GM21360 (cell line): ENCODE measurements around the gene ADIPOR1.
A peak's percentile ranks its signal among the peaks of the same experiment; 100 is the strongest.

Source experiments
- ATAC-seq: cut with Tn5 transposase; IDR thresholded peaks from one replicate; pipeline ENCODE4 v1.9.1; 2021; ENCODE audit warnings: mild to moderate bottlenecking, moderate library complexity; ENCODE audit not compliant: unreplicated experiment

The ADIPOR1 gene

DNA sequence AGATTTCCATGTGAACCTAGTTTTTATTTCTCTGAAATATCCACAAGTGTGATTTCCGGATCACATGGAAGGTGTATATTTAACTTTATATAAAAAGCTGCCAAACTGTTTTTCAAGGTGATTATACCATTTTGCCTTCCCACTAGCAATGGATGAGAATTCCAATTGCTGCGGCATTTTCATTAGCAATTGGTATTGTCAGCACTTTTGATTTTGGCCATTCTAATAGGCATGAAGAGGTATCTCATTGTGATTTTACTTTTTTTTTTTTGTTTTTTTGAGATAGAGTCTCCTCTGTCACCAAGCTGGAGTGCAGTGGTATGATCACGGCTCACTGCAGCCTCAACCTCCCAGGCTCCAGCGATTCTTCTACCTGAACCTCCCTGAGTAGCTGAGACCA lies 13.9 kb upstream of the ADIPOR1 start:
- no peak for ATAC-seq

GRCh38 chr1:202968895-202969295 lies 10.8 kb upstream of the ADIPOR1 start:
- peak; percentile 42 for ATAC-seq

GRCh38 chr1:202968351-202968750 lies 10.2 kb upstream of the ADIPOR1 start:
- ATAC-seq, result no peak

DNA sequence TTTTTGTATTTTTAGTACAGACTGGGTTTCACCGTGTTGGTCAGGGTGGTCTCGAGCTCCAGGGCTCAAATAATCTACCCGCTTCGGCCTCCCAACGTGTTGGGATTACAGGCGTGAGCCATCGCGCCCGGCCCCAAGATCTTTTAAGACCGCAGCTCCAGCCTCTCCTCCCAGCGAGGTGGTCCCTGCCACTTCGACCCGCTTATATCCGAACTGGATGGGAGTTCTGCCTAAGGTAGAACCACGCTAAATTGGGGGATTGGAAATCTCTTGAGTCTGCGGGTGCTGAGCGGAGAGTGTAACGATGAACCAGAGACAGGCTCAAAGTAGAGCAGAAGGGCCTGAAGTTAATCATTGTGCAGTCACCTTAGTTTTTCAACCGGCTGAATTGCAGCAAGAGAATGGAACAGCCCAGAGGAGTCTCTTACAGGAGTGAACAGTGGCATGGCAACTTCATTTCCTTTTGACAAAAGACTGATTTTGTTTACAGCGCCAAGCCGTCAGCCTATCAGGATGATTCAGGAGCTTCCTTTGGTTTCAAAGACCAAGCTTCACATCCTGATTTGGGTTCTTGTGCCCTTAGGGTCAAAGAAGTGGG lies 9.7 kb upstream of the ADIPOR1 start:
- ATAC-seq, result no peak

DNA sequence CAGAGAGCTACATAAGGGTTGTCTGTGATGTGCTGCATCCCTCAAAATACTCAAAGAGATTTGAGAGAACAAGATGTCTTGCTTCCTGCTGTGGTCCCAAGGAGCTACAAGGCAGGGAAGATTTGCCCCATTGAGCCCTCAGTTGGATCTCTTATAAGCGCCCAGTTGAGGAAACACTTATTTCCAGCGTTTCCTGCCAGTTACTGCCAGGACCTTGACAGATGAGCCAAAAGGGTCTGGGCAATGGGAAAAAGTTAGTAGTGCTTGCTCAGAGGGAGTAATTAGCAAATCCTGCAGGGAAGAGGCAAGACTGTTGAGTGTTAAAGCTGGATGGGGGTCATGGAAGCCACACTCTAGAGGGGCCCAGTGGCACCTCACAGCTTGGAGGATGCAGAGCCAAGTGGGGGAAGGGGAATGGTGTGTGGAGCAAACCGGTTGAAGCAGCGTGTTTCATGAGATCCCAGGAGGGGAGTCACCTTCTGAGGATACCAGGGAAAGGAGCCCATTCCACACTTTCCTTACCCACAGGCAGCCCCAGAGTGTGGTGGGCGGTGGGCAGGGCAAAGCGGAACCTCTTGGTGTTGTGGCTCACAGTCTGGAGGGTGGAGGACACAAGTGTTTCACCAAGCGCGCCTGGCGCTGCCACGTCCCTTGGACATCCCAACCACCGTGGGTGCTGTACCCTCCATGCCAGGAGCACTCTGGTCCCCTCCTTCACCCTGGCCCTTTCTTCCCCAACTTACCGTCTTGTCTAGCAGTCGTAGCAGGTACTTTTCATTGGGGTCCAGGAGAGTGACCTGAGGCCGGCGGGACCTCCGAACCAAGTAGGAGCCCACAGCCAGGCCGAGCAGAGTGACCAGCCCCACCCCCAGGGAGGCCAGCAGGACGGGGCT lies 8.1 kb upstream of the ADIPOR1 start:
- ATAC-seq, result no peak

GRCh38 chr1:202965422-202965821 lies 7.3 kb upstream of the ADIPOR1 start:
- ATAC-seq, result no peak

- ATAC-seq, result no peak
Measured at GRCh38 chr1:202964791-202965410, 6.8 kb upstream of the ADIPOR1 start.

DNA sequence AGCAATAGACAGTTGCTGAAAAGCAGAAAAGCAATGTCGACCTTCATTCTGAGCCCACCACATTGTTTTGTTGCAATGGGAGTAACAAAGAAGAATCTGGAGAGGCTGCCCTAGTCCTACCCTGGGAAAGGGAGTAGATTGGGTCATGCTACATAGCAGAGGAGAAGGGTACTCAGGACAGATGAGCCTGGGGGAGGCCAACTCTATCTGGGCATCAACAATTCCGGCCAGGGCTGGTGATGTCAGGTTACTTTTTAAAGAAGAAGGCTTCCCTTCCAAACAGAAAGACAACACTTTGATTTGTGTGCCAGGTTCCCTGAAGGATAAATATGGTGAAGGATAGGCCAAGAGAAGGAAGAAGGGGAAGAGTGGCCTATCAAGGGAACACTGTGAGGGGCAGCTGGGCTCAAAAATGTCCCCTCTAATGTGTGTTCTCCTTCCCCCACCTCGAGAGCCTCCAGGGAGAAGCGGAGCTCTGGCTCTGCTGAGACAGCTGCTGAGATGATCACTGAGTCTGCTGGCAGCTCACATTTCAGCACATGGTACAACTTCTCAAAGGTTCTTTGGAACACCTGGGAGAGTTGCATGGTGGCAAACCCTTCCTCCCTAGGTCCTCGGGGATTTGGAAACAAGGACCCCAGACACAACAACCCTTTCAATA lies 3.2 kb upstream of the ADIPOR1 start:
- ATAC-seq, result no peak

DNA sequence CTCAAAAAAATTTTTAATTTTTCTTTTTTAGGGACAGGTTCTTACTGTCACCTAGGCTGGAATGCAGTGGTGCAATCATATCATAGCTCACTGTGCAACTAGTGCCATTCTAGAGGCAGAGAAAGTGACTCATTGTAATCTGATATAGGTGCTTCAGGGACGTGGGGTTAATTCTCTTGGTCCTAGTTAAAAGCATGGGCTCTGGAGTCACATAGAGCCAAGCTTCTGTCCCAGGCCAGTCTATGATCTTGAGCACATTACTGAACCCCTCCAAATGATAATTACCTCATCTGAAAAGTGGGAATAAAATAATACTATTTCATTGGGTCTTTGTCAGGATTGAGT lies 1.1 kb upstream of the ADIPOR1 start:
- no peak for ATAC-seq

DNA sequence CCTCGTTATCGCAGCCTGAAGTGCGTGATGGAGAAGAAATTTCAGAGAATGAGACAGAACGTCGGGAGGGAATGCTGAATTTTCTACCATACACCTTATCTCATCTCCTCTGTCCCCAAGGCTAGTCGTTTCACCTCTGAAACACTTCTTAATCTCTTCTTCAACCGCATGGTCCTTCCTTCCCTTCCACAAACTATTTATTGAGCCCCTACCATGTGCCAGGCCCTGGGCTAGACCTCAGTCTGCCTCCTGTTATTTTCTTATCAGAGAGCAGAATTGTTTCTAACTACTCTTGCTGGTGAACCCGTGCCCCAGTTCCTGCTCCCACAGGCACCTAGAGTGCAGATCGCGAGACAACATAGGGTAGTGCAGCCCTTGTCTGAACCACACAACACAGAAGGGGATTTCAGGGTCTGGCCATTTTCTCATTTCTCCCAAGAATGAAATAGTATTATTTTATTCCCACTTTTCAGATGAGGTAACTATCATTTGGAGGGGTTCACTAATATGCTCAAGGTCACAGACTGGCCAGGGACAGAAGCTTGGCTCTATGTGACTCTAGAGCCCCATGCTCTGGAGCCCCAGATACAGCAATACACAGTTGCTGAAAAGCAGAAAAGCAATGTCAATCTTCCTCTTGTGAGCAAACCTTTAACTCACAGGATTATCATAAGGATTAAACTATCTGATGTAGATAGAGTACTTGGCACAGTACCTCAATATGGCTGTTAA lies 598 bp upstream of the ADIPOR1 start:
- ATAC-seq, result no peak

- no peak for ATAC-seq
Measured at GRCh38 chr1:202956969-202957368, 1.1 kb downstream of the ADIPOR1 start.

- no peak for ATAC-seq
Measured at GRCh38 chr1:202954057-202954745, 3.9 kb downstream of the ADIPOR1 start.

DNA sequence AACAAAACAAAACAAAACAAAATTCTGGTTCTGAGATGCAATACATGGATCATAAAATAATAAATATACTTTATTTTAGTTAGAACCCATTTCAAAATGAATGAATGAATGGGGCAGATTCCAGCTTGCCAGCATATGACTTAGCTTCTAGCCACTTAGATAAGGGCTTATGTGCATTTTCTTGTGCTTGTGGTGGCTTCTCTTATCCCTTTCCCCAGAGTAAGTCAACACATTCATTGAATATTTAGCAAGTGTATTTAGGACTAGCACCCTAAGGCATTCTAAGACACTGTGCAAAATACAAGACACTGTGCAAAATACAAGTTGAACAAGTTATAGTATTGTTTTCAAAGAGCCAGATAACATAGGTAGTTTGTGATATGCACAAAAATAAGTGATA lies 4.7 kb downstream of the ADIPOR1 start:
- no peak for ATAC-seq

DNA sequence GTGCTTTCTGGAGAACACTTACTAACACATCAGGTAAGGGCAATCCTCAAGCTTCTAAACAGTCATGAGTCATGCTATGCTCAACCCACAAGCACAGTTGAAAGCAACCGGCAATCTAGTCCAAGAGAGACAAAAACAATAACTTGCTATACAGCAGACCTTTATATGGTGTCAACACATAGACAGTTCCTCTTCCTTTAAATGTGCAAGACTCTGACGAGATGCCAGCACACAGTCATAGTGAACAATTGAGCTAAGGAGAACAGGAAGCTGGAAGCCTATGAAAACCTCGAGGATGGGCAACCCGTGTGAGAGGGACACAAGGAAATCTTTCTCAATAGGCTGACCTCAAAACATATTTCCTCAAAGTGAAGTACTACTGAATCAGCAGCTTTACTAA lies 5.3 kb downstream of the ADIPOR1 start:
- no peak for ATAC-seq

- no peak for ATAC-seq
Measured at GRCh38 chr1:202952099-202952498, 6.0 kb downstream of the ADIPOR1 start.

DNA sequence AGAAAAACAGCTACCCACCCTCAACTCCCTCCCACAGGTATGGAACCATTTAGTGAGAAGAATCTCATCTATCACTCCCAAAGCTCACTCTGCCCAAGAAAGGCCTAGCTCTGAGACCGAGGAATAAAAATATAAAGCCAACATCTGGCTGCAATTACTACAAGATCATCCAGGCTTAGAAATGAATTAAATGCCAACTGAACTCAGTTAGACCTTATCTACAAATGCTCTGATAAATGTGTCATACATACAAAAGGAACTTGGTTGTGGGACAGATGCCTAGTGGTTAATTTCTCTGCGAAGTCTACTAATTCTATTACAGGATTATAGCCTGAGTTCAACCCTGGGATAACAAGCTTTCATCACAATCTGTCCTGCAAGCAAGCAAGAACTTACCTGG lies 6.7 kb downstream of the ADIPOR1 start:
- no peak for ATAC-seq

GRCh38 chr1:202945483-202945882 lies 12.6 kb downstream of the ADIPOR1 start:
- ATAC-seq, result no peak

- ATAC-seq, result no peak
Measured at GRCh38 chr1:202944438-202944921, 13.6 kb downstream of the ADIPOR1 start.

DNA sequence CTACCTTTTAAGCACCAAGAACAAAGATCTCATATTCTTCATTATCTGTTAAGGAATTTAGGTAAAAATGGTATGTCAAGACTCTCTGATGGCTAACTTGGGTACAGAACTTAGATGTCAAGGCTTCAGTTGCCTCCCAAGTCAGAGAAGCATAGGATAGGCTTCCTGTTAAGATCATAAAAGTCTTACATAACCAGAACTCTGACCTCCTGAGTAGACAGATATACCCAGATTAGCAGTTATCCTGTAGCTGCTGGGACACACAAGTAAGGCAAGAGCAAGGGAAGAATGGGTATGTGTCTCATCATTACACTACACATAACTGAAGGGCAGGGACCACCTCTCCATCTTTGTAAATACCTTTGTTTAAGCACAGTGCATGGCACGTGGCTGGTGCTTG lies 15.7 kb downstream of the ADIPOR1 start:
- no peak for ATAC-seq

GRCh38 chr1:202941372-202941771 lies 16.7 kb downstream of the ADIPOR1 start:
- ATAC-seq, result no peak
